Stimulated activated CD8-positive, alpha-beta memory T cell treated with anti-CD3 and anti-CD28 coated beads, Interleukin-7, amount 100 ng/mL, for 4 hours (primary cell): Measurements from ENCODE around the gene KLHL40.

Experiments
- DNase-seq, 2 donors: peaks; one replicate each; pipeline ENCODE4 v3.0.0-alpha.2; 2020; ENCODE audit warnings: low read depth in 2 of 2

Gene KLHL40, protein sequence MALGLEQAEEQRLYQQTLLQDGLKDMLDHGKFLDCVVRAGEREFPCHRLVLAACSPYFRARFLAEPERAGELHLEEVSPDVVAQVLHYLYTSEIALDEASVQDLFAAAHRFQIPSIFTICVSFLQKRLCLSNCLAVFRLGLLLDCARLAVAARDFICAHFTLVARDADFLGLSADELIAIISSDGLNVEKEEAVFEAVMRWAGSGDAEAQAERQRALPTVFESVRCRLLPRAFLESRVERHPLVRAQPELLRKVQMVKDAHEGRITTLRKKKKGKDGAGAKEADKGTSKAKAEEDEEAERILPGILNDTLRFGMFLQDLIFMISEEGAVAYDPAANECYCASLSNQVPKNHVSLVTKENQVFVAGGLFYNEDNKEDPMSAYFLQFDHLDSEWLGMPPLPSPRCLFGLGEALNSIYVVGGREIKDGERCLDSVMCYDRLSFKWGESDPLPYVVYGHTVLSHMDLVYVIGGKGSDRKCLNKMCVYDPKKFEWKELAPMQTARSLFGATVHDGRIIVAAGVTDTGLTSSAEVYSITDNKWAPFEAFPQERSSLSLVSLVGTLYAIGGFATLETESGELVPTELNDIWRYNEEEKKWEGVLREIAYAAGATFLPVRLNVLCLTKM

DNA sequence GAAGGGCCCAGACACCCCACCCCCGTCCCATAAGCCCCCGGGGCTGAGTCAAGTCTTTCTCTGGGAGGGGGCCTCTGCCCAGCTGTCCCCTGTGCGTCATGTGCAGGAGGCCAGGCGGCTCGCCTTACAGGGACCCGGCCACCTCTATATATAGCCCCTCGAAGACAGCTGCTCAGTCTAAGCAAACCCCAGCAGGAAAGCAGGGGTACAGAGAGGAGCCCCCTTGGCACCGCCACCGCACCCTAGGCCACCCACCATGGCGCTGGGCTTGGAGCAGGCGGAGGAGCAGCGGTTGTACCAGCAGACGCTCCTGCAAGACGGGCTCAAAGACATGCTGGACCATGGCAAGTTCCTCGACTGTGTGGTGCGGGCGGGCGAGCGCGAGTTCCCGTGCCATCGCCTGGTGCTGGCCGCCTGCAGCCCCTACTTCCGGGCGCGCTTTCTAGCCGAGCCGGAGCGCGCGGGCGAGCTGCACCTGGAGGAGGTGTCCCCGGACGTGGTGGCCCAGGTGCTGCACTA lies at the start of gene KLHL40:
Gene KLHL40, plus strand, starts transcription at position 175 of the 519 bp plus-strand sequence. Its CDS starts 82 bp downstream, at position 257.
- DNase-seq = no peak

DNA sequence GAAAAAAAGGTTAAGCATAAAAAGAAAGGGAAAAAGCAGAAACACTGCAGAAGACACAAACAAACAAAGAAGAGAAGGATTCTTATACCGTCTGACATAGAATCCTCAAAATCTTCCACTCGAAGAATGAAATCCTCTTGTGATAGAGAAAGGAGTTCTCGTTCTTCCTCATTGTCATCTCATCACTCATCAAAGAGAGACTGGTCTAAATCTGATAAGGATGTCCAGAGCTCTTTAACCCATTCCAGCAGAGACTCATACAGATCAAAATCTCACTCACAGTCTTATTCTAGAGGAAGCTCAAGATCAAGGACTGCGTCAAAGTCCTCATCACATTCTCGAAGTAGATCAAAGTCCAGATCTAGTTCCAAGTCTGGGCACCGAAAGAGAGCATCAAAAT lies 48.3 kb upstream of the KLHL40 start:
- no peak for DNase-seq

DNA sequence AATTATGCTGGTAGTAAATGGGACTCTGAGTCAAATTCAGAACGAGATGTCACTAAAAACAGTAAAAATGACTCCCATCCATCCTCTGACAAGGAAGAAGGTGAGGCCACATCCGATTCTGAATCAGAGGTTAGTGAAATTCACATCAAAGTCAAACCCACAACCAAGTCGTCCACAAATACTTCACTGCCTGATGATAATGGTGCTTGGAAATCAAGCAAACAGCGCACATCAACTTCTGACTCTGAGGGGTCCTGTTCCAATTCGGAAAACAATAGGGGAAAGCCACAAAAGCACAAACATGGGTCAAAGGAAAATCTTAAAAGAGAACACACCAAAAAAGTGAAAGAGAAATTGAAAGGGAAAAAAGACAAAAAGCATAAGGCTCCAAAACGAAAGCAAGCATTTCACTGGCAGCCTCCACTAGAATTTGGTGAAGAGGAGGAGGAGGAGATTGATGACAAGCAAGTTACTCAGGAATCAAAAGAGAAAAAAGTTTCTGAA lies 46.9 kb upstream of the KLHL40 start:
- no peak for DNase-seq

DNA sequence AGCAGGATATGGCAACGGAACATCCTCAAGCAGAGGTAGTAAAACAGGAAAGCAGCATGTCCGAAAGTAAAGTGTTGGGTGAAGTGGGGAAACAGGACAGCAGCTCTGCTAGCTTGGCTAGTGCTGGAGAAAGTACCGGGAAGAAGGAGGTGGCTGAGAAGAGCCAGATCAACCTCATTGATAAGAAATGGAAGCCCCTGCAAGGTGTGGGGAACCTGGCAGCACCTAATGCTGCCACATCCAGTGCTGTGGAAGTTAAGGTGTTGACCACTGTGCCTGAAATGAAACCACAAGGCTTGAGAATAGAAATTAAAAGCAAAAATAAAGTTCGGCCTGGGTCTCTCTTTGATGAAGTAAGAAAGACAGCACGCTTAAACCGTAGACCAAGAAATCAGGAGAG lies 46.1 kb upstream of the KLHL40 start:
- DNase-seq = no peak

DNA sequence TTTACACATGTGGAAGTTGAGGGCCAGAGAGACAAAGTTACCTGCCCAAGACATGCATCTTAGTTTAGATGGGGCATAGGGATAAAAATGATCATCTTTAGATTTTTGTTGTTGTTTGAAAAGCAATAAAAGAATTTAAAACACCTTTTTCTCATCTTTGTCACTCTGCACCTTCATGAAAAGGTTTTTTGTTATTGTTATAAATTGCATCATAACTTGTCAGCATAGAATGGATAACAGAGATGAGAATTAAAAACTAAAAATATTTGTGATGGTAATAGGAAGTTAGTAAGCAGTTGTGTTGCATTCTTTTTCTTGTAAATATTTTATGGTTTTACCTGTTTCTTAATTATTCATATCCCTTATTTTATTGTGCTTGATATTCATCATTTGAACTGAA lies 45.2 kb upstream of the KLHL40 start:
- DNase-seq = no peak

DNA sequence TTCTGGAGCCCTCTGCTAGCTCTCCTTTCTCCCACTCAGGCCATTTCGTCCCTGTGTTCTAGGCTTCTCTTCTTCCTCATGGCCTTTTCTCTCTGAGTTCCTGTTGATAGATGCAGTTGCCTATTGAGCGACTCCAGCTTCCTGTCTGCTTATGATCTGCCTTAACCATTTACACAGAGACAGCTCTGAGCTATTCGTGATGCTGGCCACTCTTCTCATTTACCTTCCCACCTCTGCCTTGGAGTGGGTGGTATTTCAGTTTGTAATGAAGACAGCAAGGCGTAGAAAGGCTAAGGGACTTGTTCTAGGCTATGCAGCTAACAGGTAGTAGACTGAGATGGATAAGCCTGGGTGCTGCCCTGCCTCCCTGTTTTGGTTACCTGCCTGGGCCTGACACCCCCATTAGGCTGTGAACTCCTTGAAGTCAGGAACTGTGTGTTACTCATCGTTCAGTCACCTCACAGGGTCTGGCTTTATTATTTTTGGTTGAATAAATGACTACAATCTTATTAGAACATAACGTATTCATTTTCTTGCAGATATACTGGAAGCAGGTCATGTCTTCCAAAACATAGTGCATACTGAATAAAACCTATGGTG lies 44.5 kb upstream of the KLHL40 start:
- no peak for DNase-seq

DNA sequence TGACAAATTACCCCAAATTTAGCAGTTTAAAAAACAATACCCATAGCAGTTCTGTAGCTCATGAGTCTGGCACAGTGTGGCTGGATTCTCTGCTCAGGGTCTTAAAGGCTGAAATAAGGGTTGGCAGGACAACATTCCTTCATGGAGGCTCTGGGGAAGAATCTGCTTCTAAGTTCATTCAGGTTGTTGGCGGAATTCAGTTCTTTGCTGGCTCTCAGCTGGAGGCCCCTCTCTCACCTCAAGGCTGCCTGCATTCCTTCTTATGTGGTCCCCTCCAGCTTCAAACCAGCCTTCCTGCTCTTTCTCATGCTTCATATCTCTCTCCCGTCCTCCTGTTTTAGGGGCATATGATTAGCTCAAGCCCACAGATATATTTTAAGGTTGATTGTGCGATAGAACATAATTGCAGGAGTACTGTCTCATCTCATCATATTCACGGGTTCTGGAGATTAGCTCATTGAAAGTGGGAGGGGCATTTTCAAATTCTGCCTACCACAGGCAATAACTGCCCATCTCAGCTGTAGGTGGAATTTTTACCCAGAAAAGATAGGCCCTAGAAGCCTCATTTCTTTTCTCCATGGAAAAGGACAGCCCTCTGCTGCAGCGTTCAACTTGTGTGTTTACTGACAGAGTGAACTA lies 37.4 kb upstream of the KLHL40 start:
- no peak for DNase-seq

DNA sequence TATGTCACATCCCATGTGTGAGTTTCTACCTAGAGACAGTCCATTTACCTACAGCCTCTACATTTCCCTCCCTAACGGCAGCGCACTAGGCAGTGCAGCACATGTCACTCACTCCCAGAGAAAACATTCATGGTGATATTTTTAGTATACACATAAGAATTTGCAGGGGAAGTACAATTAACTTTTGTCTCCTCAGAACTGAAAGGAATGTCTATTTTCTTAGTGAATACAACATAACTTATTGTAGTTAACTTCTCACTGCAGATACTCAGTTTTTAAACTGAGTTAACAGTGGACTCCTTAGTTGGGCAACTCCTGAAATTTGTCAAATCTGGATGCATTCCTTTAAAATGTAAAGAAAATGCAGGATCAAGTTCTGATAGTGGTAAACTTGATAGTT lies 36.3 kb upstream of the KLHL40 start:
- no peak for DNase-seq

DNA sequence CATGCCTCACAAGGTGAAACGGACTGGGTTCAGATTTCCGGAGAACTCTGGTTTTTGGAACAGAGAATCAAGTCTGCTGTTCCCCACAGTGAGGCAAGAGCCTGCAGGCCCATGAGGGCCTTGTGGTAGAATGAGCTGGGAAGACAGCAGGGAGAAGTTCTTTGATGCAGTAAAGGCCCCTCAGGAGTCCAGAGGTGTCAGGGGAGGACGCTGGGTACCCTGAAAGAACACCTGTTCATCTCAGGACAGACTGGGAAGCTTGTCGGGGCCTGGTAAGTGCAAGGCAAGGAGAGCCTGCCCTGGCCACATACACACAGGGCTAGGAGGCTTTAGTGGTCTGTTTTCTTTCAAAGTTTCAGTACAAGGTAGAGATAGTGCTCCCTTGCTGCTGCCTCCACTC lies 35.6 kb upstream of the KLHL40 start:
- no peak for DNase-seq

DNA sequence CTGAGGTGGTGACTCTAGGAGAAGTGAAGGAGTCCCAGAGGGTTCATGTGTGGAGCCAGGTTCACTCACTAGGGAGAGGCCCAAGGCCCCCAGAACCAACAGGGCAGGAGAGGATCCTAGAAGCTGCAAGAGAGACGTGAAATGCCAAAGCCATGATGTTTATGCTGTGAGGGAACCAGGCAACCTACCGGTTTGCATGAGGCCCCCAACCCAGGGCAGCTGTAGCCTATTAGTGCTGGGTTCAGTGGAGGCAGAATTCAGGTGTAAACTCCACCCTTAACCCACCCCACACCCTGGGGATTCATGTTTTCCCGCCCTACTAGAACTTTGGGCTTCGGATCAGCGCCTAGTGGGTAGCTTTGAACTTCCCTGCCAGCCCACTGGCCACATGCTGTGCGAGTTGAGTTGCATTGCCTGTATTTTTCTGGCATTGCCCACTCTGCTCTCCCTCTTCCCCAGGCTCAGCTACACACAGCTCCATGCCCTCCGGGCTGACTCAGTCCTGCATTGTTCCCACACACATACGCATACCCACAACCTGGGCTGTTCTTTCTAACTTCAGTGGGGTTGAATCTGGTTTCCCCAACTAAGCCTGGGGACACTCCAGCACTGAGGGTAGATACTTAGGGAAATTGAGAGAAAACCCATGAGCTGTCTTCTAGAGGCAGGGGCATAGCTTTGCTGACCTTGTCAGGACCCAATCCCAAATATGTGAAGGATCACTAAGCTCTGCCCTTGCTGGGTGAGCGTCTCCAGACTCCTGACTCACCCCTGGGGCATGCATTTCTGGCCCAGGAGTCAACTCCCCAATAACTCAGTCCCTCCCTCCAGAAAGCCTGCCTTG lies 33.9 kb upstream of the KLHL40 start:
- no peak for DNase-seq

DNA sequence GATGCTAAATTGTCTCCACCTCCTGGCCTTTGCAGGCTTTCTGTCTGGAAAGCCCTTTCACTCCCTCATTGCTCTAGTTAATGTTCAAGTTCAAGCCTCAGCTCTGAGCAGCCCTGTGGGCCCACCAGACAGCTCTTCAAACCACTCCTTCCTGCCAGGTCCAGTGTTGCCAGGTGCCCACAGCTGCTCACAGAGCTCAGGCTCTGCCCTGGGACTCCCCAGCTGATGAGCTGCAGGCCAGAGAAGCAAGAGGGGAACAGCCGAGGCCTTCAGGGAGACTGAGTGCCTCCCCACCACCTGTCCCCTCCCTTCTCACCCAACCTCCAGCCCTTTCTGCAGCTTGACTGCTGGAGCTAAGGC lies 33.1 kb upstream of the KLHL40 start:
- DNase-seq = no peak

DNA sequence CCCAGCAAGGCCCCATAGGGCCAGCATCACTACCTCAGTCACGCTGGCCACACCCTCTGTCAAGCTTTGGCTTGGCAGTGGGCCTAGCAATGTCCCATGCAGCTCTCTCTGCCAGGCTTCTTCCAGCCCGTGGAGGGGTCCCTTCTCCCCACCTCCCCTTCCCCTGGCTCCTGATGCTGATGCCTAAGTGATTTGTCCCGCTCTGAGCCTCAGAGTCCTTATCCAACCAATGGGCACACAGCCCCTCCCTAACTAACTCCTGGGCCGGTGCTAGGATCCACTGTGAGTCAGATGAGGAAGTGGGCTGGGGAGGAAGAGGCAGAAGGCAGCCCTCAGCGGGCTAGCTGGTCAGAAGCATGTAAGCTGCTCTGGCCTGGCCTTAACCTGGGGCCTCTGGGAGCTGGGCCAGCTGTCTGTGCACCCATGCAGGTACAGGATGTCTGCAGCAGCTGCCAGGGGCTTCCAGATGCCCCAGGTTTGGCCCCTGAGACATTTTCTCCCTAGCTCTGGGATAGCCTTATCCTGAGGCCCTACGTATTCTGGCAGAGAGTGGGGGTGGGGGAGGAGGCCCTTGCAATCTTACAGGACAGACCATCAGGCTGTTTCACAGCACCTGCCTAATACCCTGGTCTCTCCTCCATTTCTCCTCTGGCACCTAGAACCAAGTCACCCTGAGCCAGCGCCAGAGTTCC lies 32.6 kb upstream of the KLHL40 start:
- DNase-seq = no peak

DNA sequence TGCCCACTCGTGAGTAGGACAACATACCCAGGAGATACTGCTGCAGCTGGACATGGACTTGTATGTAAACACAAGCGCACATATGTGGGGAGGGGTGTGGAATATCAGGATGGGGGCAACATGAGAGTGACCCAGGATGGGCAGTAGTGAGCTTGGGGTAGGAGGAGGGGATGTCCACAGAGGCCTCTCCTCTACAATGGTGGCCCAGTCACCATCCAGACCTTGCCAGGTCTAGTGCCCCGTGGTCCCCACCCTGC lies 32.1 kb upstream of the KLHL40 start:
- DNase-seq = no peak

DNA sequence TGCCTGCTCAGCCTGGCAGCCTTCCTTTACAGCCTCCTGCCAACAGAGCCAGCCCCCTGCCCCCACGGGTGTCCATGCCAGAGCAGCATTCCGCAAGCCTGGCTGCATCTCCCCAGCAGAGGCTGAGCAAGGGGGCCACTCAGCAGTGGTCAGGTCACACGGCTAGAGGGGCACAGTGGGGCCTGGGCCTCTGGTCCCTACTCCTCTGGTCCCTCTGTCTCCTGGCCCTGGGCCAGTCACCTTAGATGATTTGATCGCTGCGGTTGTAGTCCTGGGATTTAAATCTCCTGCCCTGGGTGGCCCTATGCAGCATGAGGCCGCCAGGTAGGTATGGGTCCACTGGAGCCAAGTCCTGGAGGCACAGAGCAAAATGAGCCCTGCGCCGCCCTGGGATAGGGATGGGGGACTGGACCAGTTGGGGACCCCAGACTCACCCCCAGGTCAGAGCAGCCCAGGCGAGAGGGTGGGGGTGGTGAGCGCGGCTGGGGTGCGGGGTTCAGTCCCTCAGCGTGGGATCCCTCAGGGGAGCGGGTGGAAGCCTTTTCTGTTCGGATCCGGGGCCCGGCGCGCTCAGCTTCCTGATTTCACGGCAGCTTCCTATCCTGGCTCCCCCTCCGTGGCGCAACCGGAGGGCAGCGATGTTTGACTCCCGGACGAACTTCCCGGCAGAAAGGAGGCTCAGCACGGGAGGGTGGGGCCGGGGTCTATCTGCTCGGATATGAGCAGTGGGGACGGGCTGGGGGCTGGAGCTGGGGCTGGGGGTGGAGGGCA lies 31.6 kb upstream of the KLHL40 start, which contains the start of gene ZBTB47:
Gene ZBTB47, plus strand, starts transcription at position 138 of the 771 bp plus-strand sequence. CDS start 4,659 bp downstream, outside the sequence.
- DNase-seq = no peak

DNA sequence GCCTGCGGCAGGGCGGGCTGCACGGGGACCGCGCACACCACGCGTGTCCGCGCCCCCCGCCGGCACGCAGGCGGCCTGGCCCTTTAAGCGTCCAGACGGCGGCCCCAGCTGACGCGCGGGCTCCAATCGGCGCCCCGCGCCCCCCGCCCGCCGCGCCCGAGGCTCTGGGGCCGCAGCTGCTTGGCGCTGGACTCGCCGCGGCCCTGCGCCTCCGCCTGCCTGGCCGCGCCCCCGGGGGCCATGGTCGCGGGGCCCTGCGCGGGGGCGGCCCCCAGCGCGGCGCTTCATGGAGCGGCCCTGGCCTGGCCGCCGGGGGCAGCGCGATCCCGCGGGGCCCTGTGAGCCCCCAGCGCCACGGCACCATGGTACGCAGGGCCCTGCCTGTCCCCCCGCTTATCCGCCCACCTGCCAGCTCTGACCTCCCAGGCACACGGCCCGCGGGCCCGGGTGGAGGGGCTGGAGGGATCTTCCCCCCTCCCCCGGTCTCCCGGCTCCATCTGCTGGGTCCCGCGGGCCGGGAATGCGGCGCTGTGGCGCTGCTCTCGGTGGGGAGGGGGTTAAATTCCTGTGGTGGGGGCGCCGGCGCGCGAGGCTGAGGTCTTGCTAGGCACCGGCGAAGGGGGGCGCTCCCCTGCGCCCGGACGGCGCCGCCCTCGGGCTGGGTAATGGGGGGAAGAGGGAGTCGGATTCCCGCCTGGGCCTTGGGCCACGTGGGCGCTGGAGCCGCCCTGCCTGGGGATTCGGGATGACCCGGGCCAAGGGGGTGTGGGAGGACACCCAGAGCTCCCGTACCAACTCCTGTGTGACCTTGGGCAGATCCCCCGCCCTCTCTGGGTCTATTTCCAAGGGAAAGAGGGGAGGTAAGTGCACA lies 30.8 kb upstream of the KLHL40 start:
- no peak for DNase-seq

DNA sequence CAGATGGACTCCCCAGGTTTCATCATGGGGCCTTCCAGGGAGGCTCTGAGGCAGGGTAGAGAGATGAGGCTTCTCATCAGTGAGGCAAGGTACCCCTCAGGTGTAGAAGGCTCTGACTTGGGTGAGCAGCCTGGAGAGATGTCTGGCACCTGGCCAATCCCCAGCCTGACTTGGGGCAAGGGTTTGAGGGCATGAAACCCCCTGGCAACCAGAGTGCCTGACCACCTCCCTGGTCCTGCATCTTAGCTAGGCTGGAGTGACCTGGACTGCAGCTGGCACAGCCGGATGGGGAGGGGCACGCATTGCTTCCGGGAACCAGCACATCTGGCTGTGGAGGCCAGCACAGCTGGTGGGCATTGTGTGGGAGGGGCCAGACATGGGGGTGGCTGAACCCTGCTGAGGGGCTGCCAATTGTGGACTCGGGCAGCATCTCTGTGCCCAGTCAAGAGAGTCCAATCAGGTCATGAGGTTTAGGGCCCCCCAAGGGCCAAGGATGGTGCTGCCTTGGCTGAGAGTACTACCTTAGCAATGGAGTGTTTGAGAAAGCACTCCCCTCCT lies 29.9 kb upstream of the KLHL40 start:
- DNase-seq = no peak

DNA sequence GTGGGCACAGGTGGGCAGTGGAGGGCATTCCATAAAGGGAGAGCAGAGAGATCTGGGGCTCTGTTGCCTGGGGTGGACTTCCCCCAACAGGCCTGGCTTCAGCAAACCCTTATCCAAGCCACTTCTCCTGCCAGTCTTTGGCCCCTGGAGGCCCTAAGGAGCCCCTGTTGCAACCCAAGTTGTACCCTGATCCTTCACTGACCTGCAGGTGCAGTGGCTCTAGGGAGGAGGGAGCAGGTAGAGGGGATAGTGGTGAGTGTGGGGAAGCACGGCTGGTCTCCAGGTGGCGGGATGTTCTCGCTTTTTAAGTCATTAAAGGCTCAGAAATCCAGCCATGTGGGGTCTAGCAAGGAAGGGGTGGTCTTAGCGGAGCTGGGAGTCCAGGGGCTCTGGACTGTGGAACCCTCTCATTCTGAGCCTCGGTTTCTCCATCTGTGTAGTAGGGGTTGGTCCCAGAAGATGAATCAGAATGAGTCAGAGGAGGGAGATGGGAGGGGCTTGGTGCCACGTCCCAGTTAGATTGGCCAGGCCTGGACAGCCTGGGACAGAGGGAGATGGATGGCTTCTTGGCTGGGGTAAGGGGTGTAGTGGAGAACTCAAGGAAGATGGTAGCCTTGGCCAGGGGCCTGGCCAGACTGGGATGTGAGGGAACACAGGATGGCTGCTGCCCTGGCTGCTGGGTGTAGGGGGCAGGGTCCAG lies 29.2 kb upstream of the KLHL40 start:
- DNase-seq = no peak
